GM23248 (cell line): ENCODE results near the gene PIK3R5. TPM values are rescaled to one million over a fixed set of nuclear protein-coding genes. Genes with fewer than 3 reads are reported as not detected.

ENCODE experiments used
- DNase-seq: peaks from one replicate; pipeline ENCODE4 v3.0.0-alpha.2; 2015
- H2AFZ ChIP-seq: fragments of 200-600 bp; sonication (generic); 2 replicates; pipeline ENCODE4 v1.6.1; 2016; ENCODE audit warnings: antibody characterized with exemption
- H3F3A ChIP-seq: fragments of 200-600 bp; sonication (generic); 2 replicates; pipeline ENCODE4 v1.6.1; 2016; ENCODE audit warnings: mild to moderate bottlenecking, antibody characterized with exemption, mixed run types; ENCODE audit not compliant: insufficient read depth
- H3K27ac ChIP-seq: fragments of 200-600 bp; sonication (generic); 2 replicates; pipeline ENCODE4 v1.5.1; 2016; ENCODE audit warnings: mild to moderate bottlenecking
- H3K27me3 ChIP-seq: fragments of 200-600 bp; sonication (generic); replicated peaks from 2 replicates; pipeline ENCODE4 v1.6.1; 2016; ENCODE audit warnings: mild to moderate bottlenecking; ENCODE audit not compliant: insufficient read depth
- H3K36me3 ChIP-seq: fragments of 200-600 bp; sonication (generic); 2 replicates; pipeline ENCODE4 v1.6.1; 2016; ENCODE audit warnings: low read depth, mild to moderate bottlenecking
- H3K4me1 ChIP-seq: fragments of 200-600 bp; sonication (generic); 2 replicates; pipeline ENCODE4 v1.6.1; 2016; ENCODE audit warnings: mild to moderate bottlenecking; ENCODE audit not compliant: insufficient read depth
- H3K4me2 ChIP-seq: fragments of 200-600 bp; sonication (generic); one replicate; pipeline ENCODE4 v1.6.1; 2016; ENCODE audit warnings: mild to moderate bottlenecking; ENCODE audit not compliant: unreplicated experiment
- H3K4me3 ChIP-seq: fragments of 200-600 bp; sonication (generic); 2 replicates; pipeline ENCODE4 v1.5.1; 2016; ENCODE audit warnings: mild to moderate bottlenecking
- H3K79me2 ChIP-seq: fragments of 200-600 bp; sonication (generic); 2 replicates; pipeline ENCODE4 v1.6.1; 2016; ENCODE audit warnings: mild to moderate bottlenecking; ENCODE audit not compliant: insufficient read depth
- H3K9ac ChIP-seq: fragments of 200-600 bp; sonication (generic); 2 replicates; pipeline ENCODE4 v1.6.1; 2016; ENCODE audit warnings: mild to moderate bottlenecking
- H3K9me2 ChIP-seq: fragments of 200-600 bp; sonication (generic); 2 replicates; pipeline ENCODE4 v1.6.1; 2016; ENCODE audit warnings: mixed run types, mild to moderate bottlenecking, moderate library complexity; ENCODE audit not compliant: insufficient read depth
- H3K9me3 ChIP-seq: fragments of 200-600 bp; sonication (generic); one replicate; pipeline ENCODE4 v1.6.1; 2017; ENCODE audit warnings: low read depth
- H4K20me1 ChIP-seq: fragments of 200-600 bp; sonication (generic); 2 replicates; pipeline ENCODE4 v1.6.0; 2016; ENCODE audit not compliant: insufficient read depth
- EZH2 ChIP-seq: fragments of 200-600 bp; sonication (generic); IDR thresholded peaks from 2 replicates; pipeline ENCODE4 v1.6.1; 2018; ENCODE audit warnings: antibody characterized with exemption, mild to moderate bottlenecking; ENCODE audit not compliant: insufficient read depth, poor library complexity, severe bottlenecking
- EZH2phosphoT487 ChIP-seq: fragments of 200-600 bp; sonication (generic); IDR thresholded peaks from 2 replicates; pipeline ENCODE4 v1.6.1; 2018; ENCODE audit warnings: antibody characterized with exemption, moderate library complexity, mild to moderate bottlenecking, low read depth; ENCODE audit not compliant: insufficient read depth
- WGBS, 2 experiments: methylation state at CpG; one replicate each; pipeline ENCODE4 v1.1.6; 2015 to 2017; ENCODE audit warnings: low lambda C conversion rate in 2 of 2, low coverage in 1 of 2; ENCODE audit errors: missing lambda C conversion rate in 2 of 2; 5-methylcytosine and 5-hydroxymethylcytosine counted together
- in situ Hi-C: fragments of 300-500 bp; cut with MboI; formaldehyde crosslinking; loops from 2 replicates; pipeline ENCODE4 v1.15.0; 2020
- polyA plus RNA-seq: library from polyadenylated mRNA; unstranded; fragments of >200 nt; fragmentation: Nextera tagmentation; extraction: Ambion mirVana; gene quantifications from 2 replicates; pipeline ENCODE4 v1.2.1, GENCODE V29; 2016
- total RNA-seq: library from RNA; depleted of rRNA; stranded (reverse); fragments of >200 nt; shearing (Covaris generic); gene quantifications from 2 replicates; pipeline ENCODE4 v1.2.3, GENCODE V29; 2014

PIK3R5 gene
- total and polyA plus RNA-seq, 2 experiments from 2014 or later, result 0.11 TPM; not detected in 1

DNA sequence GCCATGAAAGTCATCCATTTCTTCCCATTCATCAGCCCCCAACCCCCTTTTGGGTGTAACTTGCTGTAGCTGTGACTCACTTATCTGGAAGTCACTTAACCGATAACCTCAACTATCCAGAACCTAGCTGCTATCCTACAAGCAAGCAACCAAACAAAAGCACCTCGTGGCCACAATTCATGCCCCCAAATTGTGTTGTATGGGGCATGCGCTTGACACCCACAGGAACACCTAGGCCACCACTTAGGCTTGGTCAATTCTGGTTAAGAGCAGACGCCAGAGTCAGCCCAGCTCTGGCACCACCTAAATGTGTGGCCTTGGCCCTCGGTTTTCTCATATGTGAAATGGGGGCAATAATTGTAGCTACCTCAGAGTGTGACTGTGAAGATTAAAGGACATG lies 3.7 kb downstream of the PIK3R5 start:
- in situ Hi-C loops, result no loop called here
- WGBS, 2 experiments, result 63 to 64% methylated on average over 5 of the region's 5 CpGs
- no peak overlapping the region for H2AFZ ChIP-seq
- H3K79me2 ChIP-seq, result no peaks in the 10 kb centered on the region
- H3K4me1 ChIP-seq, result no peaks in the 10 kb centered on the region
- no peak overlapping the region for H3K27ac ChIP-seq
- DNase-seq, result no peak
- H3K4me2 ChIP-seq, result no peak overlapping the region
- no peaks in the 10 kb centered on the region for H3K36me3 ChIP-seq
- no peaks in the 10 kb centered on the region for H3F3A ChIP-seq
- H3K9me3 ChIP-seq, result no peaks in the 10 kb centered on the region
- H4K20me1 ChIP-seq, result no peaks in the 10 kb centered on the region
- no peak overlapping the region for H3K9ac ChIP-seq
- H3K4me3 ChIP-seq, result no peak overlapping the region
- H3K27me3 ChIP-seq, result peaks cover 14% of the 10 kb centered on the region
- H3K9me2 ChIP-seq, result no peaks in the 10 kb centered on the region
- no peak for TF ChIP-seq EZH2phosphoT487
- TF ChIP-seq EZH2, result no peak

DNA sequence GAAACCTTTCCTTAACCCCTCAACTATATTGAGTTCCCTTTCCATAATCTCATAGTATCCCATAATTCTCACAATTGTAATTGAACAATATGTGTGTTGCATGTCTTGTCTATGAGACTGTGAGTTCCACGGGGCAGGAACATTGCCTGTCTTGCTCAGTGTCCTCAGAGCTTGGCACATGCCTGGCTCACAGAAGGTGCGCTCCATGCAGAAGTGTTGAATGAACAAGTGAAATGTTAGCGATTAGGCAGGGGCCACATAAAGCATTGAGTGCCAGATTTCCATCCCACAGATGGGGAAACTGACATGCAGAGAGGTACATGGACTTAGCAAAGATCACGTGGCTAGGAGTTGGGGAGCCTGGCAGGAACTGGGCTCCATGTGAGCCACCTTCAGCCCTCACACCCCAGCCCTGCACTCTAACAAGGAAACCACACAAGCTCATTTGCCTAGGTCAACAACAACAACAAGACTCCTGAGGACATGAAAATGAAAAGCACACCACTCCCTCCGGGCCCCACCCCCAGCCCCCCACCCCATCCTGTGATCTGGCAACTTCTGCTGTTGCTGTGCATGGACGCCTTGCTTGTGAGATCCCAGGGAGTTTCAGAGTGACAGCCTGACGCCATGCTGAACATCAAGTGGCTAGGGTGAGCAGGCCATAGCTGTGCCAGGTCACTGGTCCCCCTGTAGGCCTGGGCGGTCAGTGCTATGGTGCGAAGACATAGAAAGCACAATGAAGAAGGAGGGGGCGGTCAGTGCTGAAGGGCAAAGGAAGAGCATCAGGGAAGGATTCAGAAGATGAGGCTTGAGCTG lies 5.0 kb downstream of the PIK3R5 start:
- no peaks in the 10 kb centered on the region for H3K36me3 ChIP-seq
- in situ Hi-C loops, result no loop called here
- no peak for DNase-seq
- no peak overlapping the region for H3K4me2 ChIP-seq
- TF ChIP-seq EZH2, result no peak
- TF ChIP-seq EZH2phosphoT487, result no peak
- WGBS, 2 experiments, result 51 to 52% methylated on average over 9 to 10 of the region's 10 CpGs
- no peaks in the 10 kb centered on the region for H3F3A ChIP-seq
- H3K27me3 ChIP-seq, result peaks cover 16% of the 10 kb centered on the region
- H2AFZ ChIP-seq, result no peak overlapping the region
- no peaks in the 10 kb centered on the region for H3K9me2 ChIP-seq
- H3K9me3 ChIP-seq, result no peaks in the 10 kb centered on the region
- H3K9ac ChIP-seq, result no peak overlapping the region
- H3K27ac ChIP-seq, result no peak overlapping the region
- H3K4me1 ChIP-seq, result no peaks in the 10 kb centered on the region
- H3K4me3 ChIP-seq, result no peak overlapping the region
- H4K20me1 ChIP-seq, result no peaks in the 10 kb centered on the region
- H3K79me2 ChIP-seq, result no peaks in the 10 kb centered on the region

DNA sequence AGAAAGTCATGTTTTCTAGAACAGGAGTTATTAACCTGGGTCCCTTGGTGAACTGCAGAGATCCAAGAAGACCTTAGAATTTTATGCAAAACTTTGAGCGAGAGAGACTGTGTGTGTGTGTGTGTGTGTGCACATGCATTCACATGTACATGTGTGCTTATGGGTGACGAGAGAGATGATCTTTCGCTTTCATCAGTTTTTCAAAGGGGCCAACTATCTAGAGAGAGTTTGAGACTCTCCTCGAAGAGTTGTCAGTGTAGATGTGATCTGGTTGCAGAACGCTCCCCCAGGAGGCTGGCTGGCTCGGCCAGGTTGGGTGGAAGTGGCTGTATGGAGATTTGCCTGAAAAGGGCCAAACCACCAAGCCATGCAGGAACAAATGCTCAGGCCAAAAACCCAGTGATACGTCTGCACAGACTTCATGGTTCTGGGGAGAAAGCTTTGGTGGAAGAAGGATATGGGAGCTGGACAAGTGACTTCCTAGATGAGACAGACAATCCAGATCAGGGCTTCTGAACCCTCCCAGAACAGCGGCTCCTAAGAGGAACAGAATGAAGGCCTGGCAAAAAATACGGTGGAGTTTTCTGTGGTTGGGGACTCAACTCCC lies 6.1 kb downstream of the PIK3R5 start:
- Histone ChIP-seq H2AFZ (no peak overlapping the region), H3K4me1 (no peaks in the 10 kb centered on the region), H3F3A (no peaks in the 10 kb centered on the region), H3K36me3 (no peaks in the 10 kb centered on the region), H3K4me2 (no peak overlapping the region), H3K9ac (no peak overlapping the region), H3K27ac (no peak overlapping the region), H3K79me2 (no peaks in the 10 kb centered on the region), H4K20me1 (no peaks in the 10 kb centered on the region), H3K27me3 (peaks cover 16% of the 10 kb centered on the region), H3K9me3 (no peaks in the 10 kb centered on the region), H3K4me3 (no peak overlapping the region), H3K9me2 (no peaks in the 10 kb centered on the region)
- WGBS, 2 experiments, result 50 to 53% methylated on average over 9 of the region's 9 CpGs
- TF ChIP-seq EZH2phosphoT487 (no peak), EZH2 (no peak)
- no peak for DNase-seq
- in situ Hi-C loops, result no loop called here

DNA sequence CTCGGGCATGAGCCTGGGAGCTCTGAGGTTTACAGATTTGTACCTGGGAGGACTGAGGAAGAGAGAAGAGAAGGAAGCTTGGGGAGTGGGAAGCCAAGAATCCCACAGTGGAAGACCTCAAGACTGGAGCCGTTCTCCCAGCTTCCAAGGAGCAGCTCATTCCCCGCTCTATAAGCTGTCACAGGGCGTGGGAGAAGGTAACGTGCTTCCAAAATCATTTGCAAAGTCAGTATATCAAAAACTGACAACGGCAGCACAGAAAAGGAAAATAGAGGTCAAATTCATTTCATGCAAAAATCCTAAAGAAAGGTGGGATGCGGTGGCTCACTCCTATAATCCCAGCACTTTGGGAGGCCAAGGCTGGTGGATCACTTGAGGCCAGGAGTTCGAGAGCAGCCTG lies 7.8 kb downstream of the PIK3R5 start:
- H3K79me2 ChIP-seq, result no peaks in the 10 kb centered on the region
- H3K9me2 ChIP-seq, result no peaks in the 10 kb centered on the region
- no peak overlapping the region for H2AFZ ChIP-seq
- no peak overlapping the region for H3K9ac ChIP-seq
- in situ Hi-C loops, result no loop called here
- no peak for DNase-seq
- H4K20me1 ChIP-seq, result no peaks in the 10 kb centered on the region
- no peaks in the 10 kb centered on the region for H3F3A ChIP-seq
- no peak overlapping the region for H3K27ac ChIP-seq
- H3K36me3 ChIP-seq, result no peaks in the 10 kb centered on the region
- 55 to 58% methylated on average over 8 of the region's 8 CpGs for WGBS, 2 experiments
- no peaks in the 10 kb centered on the region for H3K9me3 ChIP-seq
- peaks cover 16% of the 10 kb centered on the region for H3K27me3 ChIP-seq
- H3K4me3 ChIP-seq, result no peak overlapping the region
- no peak overlapping the region for H3K4me2 ChIP-seq
- no peaks in the 10 kb centered on the region for H3K4me1 ChIP-seq
- TF ChIP-seq EZH2 (no peak), EZH2phosphoT487 (no peak)
